Liver (tissue), 9 donors: Measurements from ENCODE around the gene CNOT4. TPM values are rescaled to one million over a fixed set of nuclear protein-coding genes. Genes with fewer than 3 reads are reported as not detected.

Experiments used
- DNase-seq: peaks from one replicate; pipeline ENCODE4 v3.0.0-alpha.2; 2017; ENCODE audit warnings: low spot score
- H3K27ac ChIP-seq, 2 donors: one replicate each; pipeline ENCODE4 v1.7.0; 2013; ENCODE audit warnings: inconsistent platforms in 2 of 2, low read length in 2 of 2, control low read depth in 1 of 2, low read depth in 1 of 2, mild to moderate bottlenecking in 1 of 2
- H3K27me3 ChIP-seq, 4 donors: one replicate each; pipeline versions ENCODE4 v1.6.1 to v1.7.0; 2013; ENCODE audit warnings: low read length in 3 of 4, inconsistent platforms in 1 of 4, mild to moderate bottlenecking in 1 of 4, moderate library complexity in 1 of 4; ENCODE audit not compliant: control insufficient read depth in 4 of 4, insufficient read depth in 4 of 4
- H3K36me3 ChIP-seq, 4 donors: one replicate each; pipeline versions ENCODE4 v1.6.1 to v1.7.0; 2013; ENCODE audit warnings: low read length in 3 of 4, mild to moderate bottlenecking in 3 of 4, low read depth in 1 of 4, moderate library complexity in 1 of 4; ENCODE audit not compliant: control insufficient read depth in 4 of 4, insufficient read depth in 3 of 4
- H3K4me1 ChIP-seq, 4 donors: one replicate each; pipeline versions ENCODE4 v1.6.1 to v1.7.0; 2013; ENCODE audit warnings: low read length in 3 of 4, mild to moderate bottlenecking in 3 of 4, moderate library complexity in 1 of 4; ENCODE audit not compliant: control insufficient read depth in 4 of 4, insufficient read depth in 4 of 4
- H3K4me3 ChIP-seq, 3 donors: one replicate each; pipeline versions ENCODE4 v1.6.1 to v1.7.0; 2013; ENCODE audit warnings: low read length in 3 of 3, control low read depth in 1 of 3, low read depth in 1 of 3, mild to moderate bottlenecking in 1 of 3
- H3K9ac ChIP-seq, 2 donors: one replicate each; pipeline ENCODE4 v1.7.0; 2013; ENCODE audit warnings: low read length in 2 of 2, mild to moderate bottlenecking in 2 of 2, moderate library complexity in 2 of 2, control low read depth in 1 of 2, low read depth in 1 of 2
- H3K9me3 ChIP-seq, 4 donors: one replicate each; pipeline versions ENCODE4 v1.6.1 to v1.7.0; 2013; ENCODE audit warnings: low read length in 3 of 4; ENCODE audit not compliant: control insufficient read depth in 4 of 4
- ATF3 ChIP-seq: IDR thresholded peaks from 2 replicates; pipeline ENCODE4 v1.6.1; 2016; ENCODE audit warnings: antibody characterized with exemption
- CTCF ChIP-seq: fragments of 150-350 bp; IDR thresholded peaks from 2 replicates; pipeline ENCODE4 v1.5.1; 2017; ENCODE audit warnings: improper control_type of control experiment, low read depth, low read length; ENCODE audit not compliant: missing input control
- EGR1 ChIP-seq, 2 donors: IDR thresholded peaks; 2 replicates each; pipeline ENCODE4 v1.6.1; 2016 to 2018; ENCODE audit warnings: antibody characterized with exemption in 2 of 2, low read depth in 2 of 2
- FOXA1 ChIP-seq: IDR thresholded peaks from 2 replicates; pipeline ENCODE4 v1.6.1; 2016; ENCODE audit warnings: antibody characterized with exemption
- FOXA2 ChIP-seq: IDR thresholded peaks from 2 replicates; pipeline ENCODE4 v1.6.1; 2016; ENCODE audit warnings: antibody characterized with exemption
- GABPA ChIP-seq, 2 donors: IDR thresholded peaks in 1 of 2; conservative IDR thresholded peaks in 1 of 2; 2 replicates each; pipeline ENCODE4 v1.6.1; 2016; ENCODE audit warnings: antibody characterized with exemption in 2 of 2, mild to moderate bottlenecking in 1 of 2, moderate library complexity in 1 of 2
- HNF4A ChIP-seq, 2 donors: conservative IDR thresholded peaks; 2 replicates each; pipeline ENCODE4 v1.6.1; 2016; ENCODE audit warnings: antibody characterized with exemption in 2 of 2, mild to moderate bottlenecking in 2 of 2
- HNF4G ChIP-seq: IDR thresholded peaks from 2 replicates; pipeline ENCODE4 v1.6.1; 2016; ENCODE audit warnings: antibody characterized with exemption
- JUND ChIP-seq, 2 donors: IDR thresholded peaks; 2 replicates each; pipeline ENCODE4 v1.6.1; 2016; ENCODE audit warnings: antibody characterized with exemption in 2 of 2
- MAX ChIP-seq: IDR thresholded peaks from 2 replicates; pipeline ENCODE4 v1.6.1; 2016; ENCODE audit warnings: antibody characterized with exemption
- NR2F2 ChIP-seq: IDR thresholded peaks from 2 replicates; pipeline ENCODE4 v1.6.1; 2016; ENCODE audit warnings: antibody characterized with exemption
- RAD21 ChIP-seq, 2 donors: IDR thresholded peaks; 2 replicates each; pipeline ENCODE4 v1.6.1; 2016; ENCODE audit warnings: antibody characterized with exemption in 2 of 2, mild to moderate bottlenecking in 2 of 2
- REST ChIP-seq: IDR thresholded peaks from 2 replicates; pipeline ENCODE4 v1.6.1; 2016; ENCODE audit warnings: antibody characterized with exemption, mild to moderate bottlenecking
- RXRA ChIP-seq, 2 donors: IDR thresholded peaks; 2 replicates each; pipeline ENCODE4 v1.6.1; 2017 to 2018; ENCODE audit warnings: antibody characterized with exemption in 2 of 2, mild to moderate bottlenecking in 1 of 2
- SP1 ChIP-seq: IDR thresholded peaks from 2 replicates; pipeline ENCODE4 v1.6.1; 2018; ENCODE audit warnings: antibody characterized with exemption, mild to moderate bottlenecking
- TAF1 ChIP-seq: conservative IDR thresholded peaks from 2 replicates; pipeline ENCODE4 v1.6.1; 2016; ENCODE audit warnings: antibody characterized with exemption, mild to moderate bottlenecking
- ZBTB33 ChIP-seq: IDR thresholded peaks from 2 replicates; pipeline ENCODE4 v1.6.1; 2016; ENCODE audit warnings: antibody characterized with exemption
- WGBS: extraction: QIAGEN DNeasy Blood & Tissue Kit; methylation state at CpG from one replicate; pipeline ENCODE4 v1.1.7; 2013; 5-methylcytosine and 5-hydroxymethylcytosine counted together
- polyA plus RNA-seq, 2 donors: library from polyadenylated mRNA; stranded (reverse) in 1 of 2; unstranded in 1 of 2; fragments of 200-250 nt in 1 of 2; fragments of >200 nt in 1 of 2; fragmentation: Nextera tagmentation in 1 of 2; extraction: Ambion mirVana in 1 of 2; gene quantifications; one replicate each; pipeline versions ENCODE4 v1.2.1 to v1.2.3, GENCODE V29; 2013 to 2015
- total RNA-seq, 2 donors: library from RNA; depleted of rRNA; stranded (reverse); fragments of >200 nt; gene quantifications; one replicate each; pipeline ENCODE4 v1.2.3, GENCODE V29; 2014
- donor health status: healthy.
- donor health status: healthy.
- donor health status: healthy.
- donor health status: healthy.
- donor health status: healthy.

The CNOT4 gene
- total and polyA plus RNA-seq, 4 donors: 3.7 to 11.1 (median 8.6) TPM

GRCh38 chr7:135385209-135385608, 124.7 kb downstream of the CNOT4 start:
- H3K27me3 ChIP-seq: no peaks in the 10 kb centered on the region
- no peak for DNase-seq
- no peak overlapping the region for H3K4me3 ChIP-seq
- H3K9ac ChIP-seq: no peak overlapping the region
- no peak overlapping the region for H3K27ac ChIP-seq
- H3K36me3 ChIP-seq: peaks cover 0 to 4% (median 1%) of the 10 kb centered on the region in 4 donors
- TF ChIP-seq NR2F2: no peak
- TF ChIP-seq RXRA (IDR thresholded peaks at IDR 0.05): no peak
- no peak for TF ChIP-seq TAF1
- TF ChIP-seq EGR1 (IDR thresholded peaks at IDR 0.05; ENCODE audit: low read depth in 2 of 2): no peak
- TF ChIP-seq ZBTB33: no peak
- TF ChIP-seq JUND (IDR thresholded peaks at IDR 0.05): no peak
- TF ChIP-seq HNF4G: no peak
- TF ChIP-seq ATF3: no peak
- no peak for TF ChIP-seq SP1
- no peak for TF ChIP-seq FOXA1
- no peaks in the 10 kb centered on the region for H3K9me3 ChIP-seq
- H3K4me1 ChIP-seq: peaks cover 0 to 4% (median 2%) of the 10 kb centered on the region in 4 donors
- WGBS: 57% methylated on average over 3 of the region's 3 CpGs

- DNase-seq: no peak
- WGBS: 95% methylated on average over 2 of the region's 2 CpGs
- no peak overlapping the region for H3K27ac ChIP-seq
These were observed 126.3 kb downstream of the CNOT4 start for GRCh38 chr7:135383525-135384175.

GRCh38 chr7:135382173-135382572, 127.7 kb downstream of the CNOT4 start:
- Histone ChIP-seq H3K9ac (no peak overlapping the region), H3K27ac (no peak overlapping the region), H3K4me1 (peaks cover 0 to 4% (median 2%) of the 10 kb centered on the region in 4 donors), H3K36me3 (no peaks in the 10 kb centered on the region), H3K4me3 (no peak overlapping the region), H3K9me3 (no peaks in the 10 kb centered on the region), H3K27me3 (no peaks in the 10 kb centered on the region)
- DNase-seq: no peak
- 92% methylated on average over 3 of the region's 3 CpGs for WGBS
- no peak for TF ChIP-seq FOXA1
- TF ChIP-seq REST: no peak
- TF ChIP-seq RAD21 (IDR thresholded peaks at IDR 0.05): no peak
- no peak for TF ChIP-seq TAF1
- no peak for TF ChIP-seq EGR1 (IDR thresholded peaks at IDR 0.05; ENCODE audit: low read depth in 2 of 2)
- no peak for TF ChIP-seq HNF4G
- no peak for TF ChIP-seq FOXA2
- TF ChIP-seq GABPA (IDR thresholded peaks at IDR 0.05 in 1 of 2, conservative IDR thresholded peaks at IDR 0.05 in 1 of 2): no peak
- no peak for TF ChIP-seq HNF4A (conservative IDR thresholded peaks at IDR 0.05)
- TF ChIP-seq CTCF: no peak
- TF ChIP-seq MAX: no peak

More at GRCh38 chr7:135383525-135384175, 126.3 kb downstream of the CNOT4 start:
- no peak for TF ChIP-seq NR2F2
- TF ChIP-seq MAX: no peak
- TF ChIP-seq TAF1: no peak
- no peak for TF ChIP-seq ATF3
- peaks cover 0 to 4% (median 2%) of the 10 kb centered on the region in 4 donors for H3K4me1 ChIP-seq
- H3K4me3 ChIP-seq: no peak overlapping the region
- H3K36me3 ChIP-seq: peaks cover 0 to 3% (median under 1%) of the 10 kb centered on the region in 4 donors
- no peaks in the 10 kb centered on the region for H3K27me3 ChIP-seq
- no peak overlapping the region for H3K9ac ChIP-seq
- no peaks in the 10 kb centered on the region for H3K9me3 ChIP-seq
